Body of pancreas (tissue), 4 donors: ENCODE data around the gene COL4A5.

Experiments
- POLR2A ChIP-seq, 3 donors: fragments of 450-650 bp; IDR thresholded peaks; one replicate each; pipeline ENCODE4 v1.6.1; 2016; ENCODE audit warnings: antibody characterized with exemption in 3 of 3, mild to moderate bottlenecking in 2 of 3
- TF ChIP-seq, protein P1 (sequence below), 7 experiments: fragments of 450-650 bp in 4 of 7; fragments of 200-600 bp in 3 of 7; sonication (generic) in 3 of 7; IDR thresholded peaks; one replicate each; pipeline ENCODE4 v1.5.1; 2016 to 2019; ENCODE audit warnings: antibody characterized with exemption in 7 of 7

GRCh38 chrX:108397627-108398391 lies 41.8 kb upstream of the COL4A5 start:
- TF ChIP-seq, protein P1, sequence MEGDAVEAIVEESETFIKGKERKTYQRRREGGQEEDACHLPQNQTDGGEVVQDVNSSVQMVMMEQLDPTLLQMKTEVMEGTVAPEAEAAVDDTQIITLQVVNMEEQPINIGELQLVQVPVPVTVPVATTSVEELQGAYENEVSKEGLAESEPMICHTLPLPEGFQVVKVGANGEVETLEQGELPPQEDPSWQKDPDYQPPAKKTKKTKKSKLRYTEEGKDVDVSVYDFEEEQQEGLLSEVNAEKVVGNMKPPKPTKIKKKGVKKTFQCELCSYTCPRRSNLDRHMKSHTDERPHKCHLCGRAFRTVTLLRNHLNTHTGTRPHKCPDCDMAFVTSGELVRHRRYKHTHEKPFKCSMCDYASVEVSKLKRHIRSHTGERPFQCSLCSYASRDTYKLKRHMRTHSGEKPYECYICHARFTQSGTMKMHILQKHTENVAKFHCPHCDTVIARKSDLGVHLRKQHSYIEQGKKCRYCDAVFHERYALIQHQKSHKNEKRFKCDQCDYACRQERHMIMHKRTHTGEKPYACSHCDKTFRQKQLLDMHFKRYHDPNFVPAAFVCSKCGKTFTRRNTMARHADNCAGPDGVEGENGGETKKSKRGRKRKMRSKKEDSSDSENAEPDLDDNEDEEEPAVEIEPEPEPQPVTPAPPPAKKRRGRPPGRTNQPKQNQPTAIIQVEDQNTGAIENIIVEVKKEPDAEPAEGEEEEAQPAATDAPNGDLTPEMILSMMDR (IDR thresholded peaks at IDR 0.05): no peak
- no peak for TF ChIP-seq POLR2A (IDR thresholded peaks at IDR 0.05)
